Activated T-cell treated with anti-CD3 and anti-CD28 coated beads, Interleukin-2, amount 50 U/mL, for 48 hours (primary cell): ENCODE data around the gene CHST12.
"Not testable (repeated sequence)": the region's sequence is repeated elsewhere in the genome, so short reads cannot be mapped to it uniquely, and the experiment has no call there.

Source experiments
- DNase-seq, 2 experiments: peaks; one replicate each; pipeline ENCODE4 v3.0.0-alpha.2; 2020

CHST12 gene

GRCh38 chr7:2465928-2466327, 62.5 kb downstream of the CHST12 start:
- DNase-seq = no peak

GRCh38 chr7:2466675-2467074, 63.3 kb downstream of the CHST12 start:
- DNase-seq = no peak

GRCh38 chr7:2468227-2468626, 64.8 kb downstream of the CHST12 start:
- DNase-seq = no peak

- not testable (repeated sequence) for DNase-seq
Measured at GRCh38 chr7:2469460-2470203, 66.2 kb downstream of the CHST12 start.

- no peak for DNase-seq
Measured at GRCh38 chr7:2470204-2471021, 67.0 kb downstream of the CHST12 start.

GRCh38 chr7:2471022-2471329, 67.6 kb downstream of the CHST12 start:
- DNase-seq = no peak

- no peak for DNase-seq
Measured at GRCh38 chr7:2471396-2471795, 68.0 kb downstream of the CHST12 start.

GRCh38 chr7:2472739-2473138, 69.3 kb downstream of the CHST12 start:
- DNase-seq = no peak

GRCh38 chr7:2473496-2474180, 70.2 kb downstream of the CHST12 start:
- DNase-seq = no peak

GRCh38 chr7:2474224-2474623, 70.8 kb downstream of the CHST12 start:
- no peak for DNase-seq

GRCh38 chr7:2474813-2475677, 71.6 kb downstream of the CHST12 start:
- no peak for DNase-seq

GRCh38 chr7:2475678-2476015, 72.2 kb downstream of the CHST12 start:
- DNase-seq = no peak

GRCh38 chr7:2476298-2476697, 72.9 kb downstream of the CHST12 start, which contains the start of gene GRIFIN:
Gene GRIFIN, minus strand, starts transcription at chr7:2476398. Its CDS starts 15 bp downstream, at chr7:2476383.
- DNase-seq = no peak

- DNase-seq = no peak
Measured at GRCh38 chr7:2476776-2477446, 73.5 kb downstream of the CHST12 start.

GRCh38 chr7:2477447-2478398, 74.3 kb downstream of the CHST12 start:
- DNase-seq = peak; percentile 74 to 81

- DNase-seq = no peak
Measured at GRCh38 chr7:2478399-2478785, 75.0 kb downstream of the CHST12 start.

- DNase-seq = no peak
Measured at GRCh38 chr7:2478800-2479199, 75.4 kb downstream of the CHST12 start.

GRCh38 chr7:2479276-2480069, 76.1 kb downstream of the CHST12 start:
- no peak for DNase-seq

GRCh38 chr7:2480070-2480408, 76.6 kb downstream of the CHST12 start:
- no peak for DNase-seq

GRCh38 chr7:2481195-2481594, 77.8 kb downstream of the CHST12 start:
- DNase-seq = no peak
